GM19239 (cell line): ENCODE results near the gene ADGRV1.

ENCODE experiments used
- DNase-seq: peaks from one replicate; pipeline ENCODE4 v3.0.0; 2011; ENCODE audit warnings: low spot score; ENCODE audit not compliant: insufficient read length
- FAIRE-seq: peaks from 2 replicates; lab custom pipeline; 2011; peaks lifted over from hg19 to GRCh38; lab: Jason Lieb, UNC

The ADGRV1 gene

GRCh38 chr5:91156242-91156641 is 597.6 kb downstream of the ADGRV1 start:
- FAIRE-seq (no peak), DNase-seq (no peak)

- DNase-seq (no peak), FAIRE-seq (no peak)
These were observed 599.4 kb downstream of the ADGRV1 start for GRCh38 chr5:91158011-91158410.

GRCh38 chr5:91159647-91160046 is 601.0 kb downstream of the ADGRV1 start:
- no peak for DNase-seq
- FAIRE-seq, result no peak

- no peak for FAIRE-seq
These were observed 602.2 kb downstream of the ADGRV1 start for GRCh38 chr5:91160714-91161285.

GRCh38 chr5:91162534-91163381 is 604.2 kb downstream of the ADGRV1 start:
- DNase-seq, result peak; percentile 10
- peak; percentile 75 for FAIRE-seq

More at GRCh38 chr5:91160714-91161285, 602.2 kb downstream of the ADGRV1 start:
- no peak for DNase-seq

- DNase-seq, result no peak
- FAIRE-seq, result no peak
These were observed 605.8 kb downstream of the ADGRV1 start for GRCh38 chr5:91164424-91164823.

- no peak for DNase-seq
- FAIRE-seq, result no peak
These were observed 607.6 kb downstream of the ADGRV1 start for GRCh38 chr5:91166059-91166807.

- DNase-seq (no peak), FAIRE-seq (no peak)
These were observed 610.3 kb downstream of the ADGRV1 start for GRCh38 chr5:91168859-91169258.

GRCh38 chr5:91170266-91170665 is 611.7 kb downstream of the ADGRV1 start:
- DNase-seq (no peak), FAIRE-seq (no peak)

- no peak for FAIRE-seq
These were observed 612.7 kb downstream of the ADGRV1 start for GRCh38 chr5:91171322-91171721.

GRCh38 chr5:91174396-91174795 is 615.8 kb downstream of the ADGRV1 start:
- no peak for DNase-seq
- no peak for FAIRE-seq

More at GRCh38 chr5:91171322-91171721, 612.7 kb downstream of the ADGRV1 start:
- DNase-seq, result no peak

- FAIRE-seq (no peak), DNase-seq (no peak)
These were observed 617.1 kb downstream of the ADGRV1 start for GRCh38 chr5:91175708-91176107.

- DNase-seq (no peak), FAIRE-seq (no peak)
These were observed 617.9 kb downstream of the ADGRV1 start for GRCh38 chr5:91176288-91177016.

GRCh38 chr5:91177085-91177484 is 618.5 kb downstream of the ADGRV1 start:
- FAIRE-seq (no peak), DNase-seq (no peak)

- DNase-seq (no peak), FAIRE-seq (no peak)
These were observed 619.0 kb downstream of the ADGRV1 start for GRCh38 chr5:91177639-91178038.

- no peak for FAIRE-seq
These were observed 619.9 kb downstream of the ADGRV1 start for GRCh38 chr5:91178461-91178860.

GRCh38 chr5:91179018-91179417 is 620.4 kb downstream of the ADGRV1 start:
- no peak for FAIRE-seq
- no peak for DNase-seq

More at GRCh38 chr5:91178461-91178860, 619.9 kb downstream of the ADGRV1 start:
- DNase-seq, result no peak

GRCh38 chr5:91180506-91180905 is 621.9 kb downstream of the ADGRV1 start:
- FAIRE-seq (no peak), DNase-seq (no peak)

- FAIRE-seq, result peak; percentile 31
- no peak for DNase-seq
These were observed 624.2 kb downstream of the ADGRV1 start for GRCh38 chr5:91182763-91183162.

- FAIRE-seq (no peak), DNase-seq (no peak)
These were observed 625.1 kb downstream of the ADGRV1 start for GRCh38 chr5:91183743-91184142.
